ENCODE results near the gene ADIPOR2. TPM values are rescaled to one million over a fixed set of nuclear protein-coding genes. Genes with fewer than 3 reads are reported as not detected.

ADIPOR2 gene
- total and polyA plus RNA-seq, 8 donors, result 2.9 to 185 (median 26.9) TPM

- intact Hi-C loops (cut with DNase I; ENCODE audit: low total_unique reads), result no loop called here
- Histone ChIP-seq H3K9me3 (no peaks in the 10 kb centered on the region), H3K27ac (no peak overlapping the region), H3K27me3 (no peaks in the 10 kb centered on the region), H3K36me3 (peaks cover 17 to 76% (median 63%) of the 10 kb centered on the region in 4 donors), H3K4me3 (no peak overlapping the region), H3K4me1 (peaks cover 0 to 42% (median 24%) of the 10 kb centered on the region in 4 donors)
- 31 to 51% (median 50%) methylated on average over 2 of the region's 2 CpGs for WGBS, 5 donors
- TF ChIP-seq POLR2AphosphoS5 (IDR thresholded peaks at IDR 0.05) (no peak), POLR2A (IDR thresholded peaks at IDR 0.05) (no peak), EP300 (IDR thresholded peaks at IDR 0.05) (no peak), CTCF (IDR thresholded peaks at IDR 0.05) (no peak)
- no peak for DNase-seq
Measured at GRCh38 chr12:1782215-1782614, 91.3 kb downstream of the ADIPOR2 start.

GRCh38 chr12:1787714-1788113 is 96.8 kb downstream of the ADIPOR2 start:
- no peak overlapping the region for H3K4me3 ChIP-seq
- peaks cover 3 to 14% (median 8%) of the 10 kb centered on the region in 4 donors for H3K4me1 ChIP-seq
- WGBS, 5 donors, result 47 to 79% (median 67%) methylated on average over 6 of the region's 6 CpGs
- no peak for TF ChIP-seq EP300 (IDR thresholded peaks at IDR 0.05)
- TF ChIP-seq CTCF (IDR thresholded peaks at IDR 0.05), result no peak
- no peak for TF ChIP-seq POLR2AphosphoS5 (IDR thresholded peaks at IDR 0.05)
- TF ChIP-seq POLR2A (IDR thresholded peaks at IDR 0.05), result no peak
- intact Hi-C loops (cut with DNase I; ENCODE audit: low total_unique reads), result no loop called here
- no peak overlapping the region for H3K27ac ChIP-seq
- peaks cover 12 to 60% (median 55%) of the 10 kb centered on the region in 4 donors for H3K36me3 ChIP-seq
- no peaks in the 10 kb centered on the region for H3K9me3 ChIP-seq
- no peaks in the 10 kb centered on the region for H3K27me3 ChIP-seq
- DNase-seq, result no peak

- Histone ChIP-seq H3K9me3 (no peaks in the 10 kb centered on the region), H3K27ac (no peak overlapping the region), H3K4me1 (peaks cover 8 to 23% (median 13%) of the 10 kb centered on the region in 4 donors), H3K27me3 (no peaks in the 10 kb centered on the region), H3K36me3 (peaks cover 5 to 34% (median 31%) of the 10 kb centered on the region in 4 donors), H3K4me3 (no peak overlapping the region)
- no peak for DNase-seq
- 70 to 80% (median 72%) methylated on average over 7 of the region's 7 CpGs for WGBS, 5 donors
- intact Hi-C loops (cut with DNase I; ENCODE audit: low total_unique reads), result loop anchor here (5.0 to 10.0 kb wide), 2 partner anchors 138 to 244 kb away; no protein-coding TSS in a partner anchor
- TF ChIP-seq CTCF (IDR thresholded peaks at IDR 0.05) (no peak), POLR2AphosphoS5 (IDR thresholded peaks at IDR 0.05) (no peak), POLR2A (IDR thresholded peaks at IDR 0.05) (no peak), EP300 (IDR thresholded peaks at IDR 0.05) (no peak)
Measured at GRCh38 chr12:1790444-1790843, 99.6 kb downstream of the ADIPOR2 start.

GRCh38 chr12:1791104-1791841 is 100.4 kb downstream of the ADIPOR2 start:
- Histone ChIP-seq H3K27ac (peak overlapping the region in 2 of 5 donors; percentile 11 to 49), H3K4me1 (peaks cover 14 to 30% (median 20%) of the 10 kb centered on the region in 4 donors), H3K4me3 (no peak overlapping the region), H3K9me3 (no peaks in the 10 kb centered on the region), H3K36me3 (peaks cover 0 to 26% (median 23%) of the 10 kb centered on the region in 4 donors), H3K27me3 (no peaks in the 10 kb centered on the region)
- intact Hi-C loops (cut with DNase I; ENCODE audit: low total_unique reads), result loop anchor here (5.0 to 10.0 kb wide), 2 partner anchors 139 to 244 kb away; no protein-coding TSS in a partner anchor
- WGBS, 5 donors, result 36 to 48% (median 37%) methylated on average over 10 of the region's 10 CpGs
- TF ChIP-seq POLR2AphosphoS5 (IDR thresholded peaks at IDR 0.05), result peak in 1 of 3 donors; percentile 65
- TF ChIP-seq POLR2A (IDR thresholded peaks at IDR 0.05), result no peak
- TF ChIP-seq CTCF (IDR thresholded peaks at IDR 0.05), result peak in 5 of 7 experiments; percentile 66 to 85 (median 74)
- no peak for TF ChIP-seq EP300 (IDR thresholded peaks at IDR 0.05)
- DNase-seq, result peak; percentile 77 to 88

All from stomach (tissue), 9 donors.